NCI-H446 treated with DMSO at 0.1 percent for 48 hours (cell line): Measurements from ENCODE around the gene CDK6.
"Not testable (repeated sequence)": the region's sequence is repeated elsewhere in the genome, so short reads cannot be mapped to it uniquely, and the experiment has no call there.

ENCODE experiments used
- DNase-seq: peaks from one replicate; lab custom pipeline; 2025; lab: John Stamatoyannopoulos, UW

The CDK6 gene

DNA sequence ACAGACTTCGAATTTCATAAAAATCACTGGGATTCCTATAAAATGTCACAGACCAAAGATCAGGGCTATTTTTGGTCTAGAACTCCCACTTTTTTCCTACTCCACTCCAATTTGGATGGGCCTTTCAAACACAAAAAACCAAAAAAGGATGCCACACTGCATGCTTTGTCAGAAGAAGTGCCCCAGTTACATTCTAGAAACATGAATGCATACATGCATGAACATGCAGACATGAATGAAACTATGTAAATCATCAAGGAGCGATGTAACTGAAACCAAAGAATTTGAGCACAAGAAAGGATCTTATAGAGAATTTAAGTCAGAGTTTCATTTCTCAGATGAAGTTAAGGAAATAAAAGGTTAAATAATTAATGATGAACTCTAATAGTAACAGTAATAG lies 214.3 kb downstream of the CDK6 start:
- no peak for DNase-seq

DNA sequence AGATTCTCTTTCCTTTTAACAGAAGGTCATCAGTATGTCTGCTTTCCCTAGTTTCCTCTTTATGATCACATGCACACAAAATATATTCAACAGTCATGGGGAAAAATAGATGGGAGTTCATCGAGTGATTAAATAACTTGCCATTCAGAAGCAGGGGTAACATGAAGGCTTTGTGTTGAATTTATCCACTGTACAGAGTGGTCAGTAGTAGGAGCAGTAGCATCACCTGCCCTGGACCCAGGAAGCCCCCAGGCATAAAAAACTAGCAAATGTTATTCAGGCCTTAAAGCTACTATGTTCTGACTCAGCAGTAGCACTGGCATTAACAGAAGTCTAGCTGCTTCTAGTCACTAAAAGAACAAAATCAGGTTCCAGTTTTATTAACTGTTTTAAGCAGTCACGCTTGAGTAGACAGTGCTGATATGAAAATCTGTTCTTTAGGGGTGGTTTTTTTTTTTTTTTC lies 214.8 kb downstream of the CDK6 start:
- DNase-seq = no peak

DNA sequence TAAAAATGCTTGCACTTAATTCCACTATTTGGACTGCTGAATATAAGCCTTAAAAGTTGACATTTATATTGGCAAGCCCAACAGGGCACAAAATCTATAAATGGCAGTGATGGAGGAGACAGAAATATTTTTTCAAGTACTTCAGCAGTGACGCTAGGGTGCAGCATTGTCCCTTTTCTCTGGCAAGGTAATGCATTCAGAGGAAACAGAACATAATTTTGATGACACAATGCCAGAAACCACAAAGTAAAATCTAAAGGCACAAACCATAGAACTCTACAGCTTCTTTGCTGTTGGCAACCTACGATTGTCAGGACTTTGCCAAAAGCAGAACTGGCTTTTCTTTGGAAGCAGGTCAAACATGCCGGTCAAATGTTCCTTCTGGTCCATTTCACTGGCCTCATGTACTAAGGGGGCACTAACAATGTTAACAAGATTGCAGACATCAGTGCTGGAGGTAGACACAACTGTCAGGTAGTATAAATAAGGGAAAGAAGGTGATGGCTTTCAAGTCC lies 215.3 kb downstream of the CDK6 start:
- DNase-seq = peak; percentile 49

DNA sequence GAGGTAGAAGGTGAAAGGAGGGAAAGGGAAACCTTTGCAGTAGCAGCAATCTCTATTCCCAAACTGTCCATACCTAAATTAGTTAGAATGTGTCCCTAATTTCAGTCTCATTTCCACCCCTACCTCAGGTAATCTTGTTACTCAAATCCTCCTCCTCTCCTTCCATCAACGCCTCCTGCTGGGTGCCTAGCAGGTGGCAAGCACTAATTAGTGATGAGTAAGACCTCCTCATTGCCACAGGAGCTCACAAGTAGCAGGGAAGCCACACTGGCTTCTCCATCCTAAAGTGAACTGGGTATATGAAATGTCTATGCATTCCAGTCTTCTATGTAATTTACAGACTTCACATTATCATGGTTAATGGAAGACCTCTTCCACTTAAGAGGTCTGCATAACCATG lies 220.5 kb downstream of the CDK6 start:
- DNase-seq = no peak

DNA sequence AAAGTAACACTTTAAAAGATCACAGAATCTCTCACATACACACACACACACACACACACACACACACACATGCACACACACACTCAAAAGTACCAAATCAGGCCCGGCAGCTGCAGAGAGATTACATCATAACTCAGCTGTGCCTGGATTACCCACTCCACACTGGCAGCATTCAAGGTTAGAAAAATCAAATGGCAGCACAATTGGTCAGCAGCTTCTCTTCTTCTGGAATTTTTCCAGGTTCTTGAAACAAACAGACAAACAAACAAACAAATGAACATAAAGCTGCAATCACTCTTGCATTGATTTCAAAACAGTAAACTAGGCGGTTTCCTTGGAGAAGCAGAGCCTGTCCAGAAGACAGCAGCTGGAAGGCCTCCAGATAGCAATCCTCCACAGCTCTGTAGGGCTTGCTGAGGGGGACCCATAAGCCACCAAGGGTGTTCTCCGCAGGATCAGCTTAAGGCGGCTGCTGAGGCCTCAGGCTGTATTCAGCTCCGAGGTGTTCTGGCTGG lies 221.7 kb downstream of the CDK6 start:
- DNase-seq = no peak

DNA sequence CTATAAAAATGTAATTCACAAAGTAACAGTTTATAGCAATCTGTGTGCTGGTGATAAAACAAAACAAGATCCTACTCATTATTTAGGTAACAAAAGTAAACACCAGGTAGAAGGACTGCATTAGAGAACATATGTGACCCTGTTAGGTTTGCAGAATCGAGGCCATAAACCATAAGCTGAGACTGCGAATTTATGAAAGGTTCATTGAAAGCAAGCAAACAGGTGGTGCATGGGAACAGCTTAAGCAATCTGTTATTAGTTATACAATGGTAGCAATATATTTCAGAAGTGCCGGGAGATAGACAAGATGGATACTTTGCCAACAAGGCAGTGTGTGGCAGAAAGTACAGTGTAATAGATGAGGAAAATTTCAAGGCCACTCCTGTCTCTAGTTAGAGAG lies 222.7 kb downstream of the CDK6 start:
- no peak for DNase-seq

DNA sequence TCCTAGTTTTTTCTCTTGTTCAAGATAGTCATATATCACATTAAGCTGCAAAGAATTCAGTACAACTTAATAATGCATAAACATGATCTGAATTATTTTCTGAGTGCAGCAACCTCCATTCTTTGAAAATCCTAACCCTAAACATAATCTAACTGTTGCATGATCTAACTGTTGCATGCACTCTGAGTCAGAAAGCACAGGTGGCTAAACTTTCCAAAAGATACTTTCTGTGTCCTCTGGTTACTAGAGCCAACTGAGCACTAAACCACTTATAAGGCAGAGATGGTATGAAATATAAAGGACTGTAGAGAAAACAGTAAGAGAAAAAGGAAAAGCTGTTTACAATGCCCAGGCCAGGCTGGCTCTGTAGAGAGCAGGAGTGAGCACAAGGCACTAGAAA lies 223.2 kb downstream of the CDK6 start:
- DNase-seq = no peak

DNA sequence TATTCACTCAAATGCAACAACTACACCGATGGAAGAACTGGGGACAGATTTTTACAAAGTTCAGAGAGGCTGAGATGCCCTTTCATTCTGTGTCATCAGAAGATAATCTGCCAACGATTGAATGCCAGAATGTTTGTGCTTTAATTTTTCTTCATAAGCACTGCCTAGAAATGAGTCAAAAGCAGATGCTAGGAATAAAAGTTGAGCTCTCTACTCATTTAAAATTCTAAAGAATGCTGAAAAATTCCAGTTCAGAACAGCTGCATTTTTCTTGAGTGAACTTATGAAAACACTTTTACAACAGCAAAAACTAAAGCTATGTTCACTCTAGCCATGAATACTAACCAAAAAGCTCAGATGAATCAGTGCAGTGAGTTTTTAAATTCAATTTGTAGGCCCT lies 223.9 kb downstream of the CDK6 start:
- no peak for DNase-seq

DNA sequence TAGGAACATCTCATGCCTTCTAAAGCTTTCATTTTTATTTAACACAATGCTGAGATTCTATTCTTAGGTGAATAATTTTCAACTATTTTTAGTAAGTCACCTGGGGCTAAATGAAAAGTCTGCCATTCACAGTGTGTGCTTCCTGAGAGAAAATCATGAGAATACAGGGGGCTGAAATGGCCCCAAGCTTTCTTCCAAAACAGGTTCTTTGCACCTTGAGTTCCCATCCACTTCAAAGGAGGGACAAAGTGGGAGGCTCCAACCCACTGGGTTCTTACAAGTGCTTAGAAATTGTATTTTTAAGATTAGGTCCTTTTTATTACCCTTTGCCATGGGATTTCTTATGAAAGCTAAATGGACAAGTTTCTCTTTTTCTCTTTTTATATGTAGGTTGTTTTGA lies 224.6 kb downstream of the CDK6 start:
- DNase-seq = no peak

DNA sequence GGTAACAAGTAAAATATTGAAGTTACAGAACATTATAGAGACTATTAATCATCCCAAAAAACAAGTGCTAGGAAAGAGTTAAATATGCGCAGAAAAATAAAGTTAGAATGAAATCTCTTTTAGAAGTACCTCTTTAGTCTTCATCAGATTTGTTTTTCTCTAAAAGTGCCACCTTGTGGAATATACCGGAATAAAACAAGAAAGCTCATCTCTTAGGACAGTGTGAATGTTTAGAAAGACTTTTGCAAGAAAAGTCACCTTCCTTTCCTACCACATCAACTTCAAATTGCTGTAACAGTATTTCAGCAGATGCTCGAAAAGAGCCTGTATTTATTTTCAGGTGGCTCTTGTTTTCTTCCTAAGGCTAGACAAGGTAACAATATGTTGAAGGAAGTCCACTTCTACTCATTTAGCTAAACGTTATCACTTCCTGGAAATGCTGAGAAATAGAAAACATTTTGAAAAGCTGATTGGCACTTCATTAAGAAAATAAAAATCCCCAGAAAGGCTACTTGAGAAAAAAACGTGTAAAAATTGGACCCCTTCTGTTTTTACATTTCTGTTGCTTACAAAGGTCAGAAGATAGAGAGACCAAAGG lies 226.4 kb downstream of the CDK6 start:
- DNase-seq = no peak

DNA sequence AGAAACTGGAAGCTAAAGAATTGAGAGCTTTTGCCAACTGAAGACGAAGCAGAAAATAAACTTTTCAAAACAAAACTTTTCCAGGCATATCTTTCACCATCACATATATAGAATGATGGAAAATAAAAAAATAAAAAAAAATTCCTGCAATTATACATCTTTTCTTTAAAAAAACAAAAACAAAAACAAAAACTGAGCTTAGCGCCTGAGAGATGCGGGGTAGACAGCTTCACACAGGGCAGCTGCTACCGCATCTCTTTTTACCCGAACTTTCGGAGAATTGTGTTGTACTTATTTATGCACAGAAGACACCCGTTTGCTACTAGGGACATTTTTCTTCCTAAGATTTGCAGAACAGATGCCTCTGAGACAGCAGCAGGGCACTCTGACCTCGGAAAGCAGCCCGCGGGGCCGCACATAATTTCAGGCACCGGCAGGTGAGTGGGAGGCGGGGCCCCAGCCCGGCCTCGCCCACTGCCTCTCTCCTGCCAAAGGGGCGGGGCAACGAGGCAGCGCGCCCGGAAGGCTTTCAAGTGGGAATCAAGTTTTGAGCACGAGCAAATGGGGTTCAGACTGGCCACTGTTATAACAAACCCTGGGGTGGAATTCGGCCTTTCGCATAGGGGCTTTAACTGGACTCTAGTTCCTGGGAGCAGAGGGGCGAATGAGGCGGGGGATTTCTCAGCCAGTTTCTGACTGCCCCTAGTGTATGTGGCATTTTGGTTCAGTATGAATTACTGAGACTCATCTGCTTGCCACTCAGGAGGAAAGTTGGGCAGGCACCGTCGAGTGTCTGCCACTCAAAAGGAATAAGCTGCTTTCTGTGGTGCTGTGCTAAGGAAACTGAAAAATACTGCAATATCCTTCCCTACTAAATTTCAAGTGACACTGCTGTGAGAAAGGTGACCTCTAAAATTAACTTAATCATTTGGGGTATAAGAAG lies 227.7 kb downstream of the CDK6 start:
- no peak for DNase-seq

DNA sequence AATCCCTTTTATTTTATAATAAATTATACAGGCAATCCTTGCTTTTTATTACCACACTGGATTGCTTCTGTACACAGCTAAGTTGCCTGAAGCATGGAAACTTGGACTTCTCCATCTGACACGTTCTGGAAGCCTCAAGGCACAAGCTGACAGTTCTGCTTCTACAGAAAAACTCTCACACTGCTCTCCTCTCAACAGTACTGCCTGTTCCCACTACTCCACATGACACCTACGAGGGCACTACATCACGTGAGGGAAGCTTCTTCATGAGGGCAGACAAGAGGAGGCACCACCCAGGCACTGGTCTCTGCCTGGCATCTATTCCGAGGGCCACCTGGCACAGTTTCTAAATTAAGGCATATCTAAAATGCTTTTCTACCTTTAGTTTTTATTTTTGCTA lies 229.4 kb downstream of the CDK6 start:
- DNase-seq = no peak

DNA sequence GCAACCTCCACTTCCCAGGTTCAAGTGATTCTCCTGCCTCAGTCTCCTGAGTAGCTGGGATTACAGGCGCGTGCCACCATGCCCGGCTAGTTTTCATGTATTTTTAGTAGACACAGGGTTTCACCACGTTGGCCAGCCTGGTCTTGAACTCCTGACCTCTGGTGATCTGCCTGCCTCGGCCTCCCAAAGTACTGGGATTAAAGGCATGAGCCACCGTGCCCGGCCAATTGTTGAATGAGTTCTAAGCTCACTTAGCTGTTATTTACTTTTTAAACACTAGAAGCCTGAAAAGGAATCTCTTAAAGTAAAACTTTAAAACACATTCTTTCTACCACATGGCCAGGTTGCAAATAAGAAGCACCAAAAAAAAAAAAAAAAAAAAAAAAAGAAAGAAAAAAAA lies 231.9 kb downstream of the CDK6 start:
- not testable (repeated sequence) for DNase-seq

DNA sequence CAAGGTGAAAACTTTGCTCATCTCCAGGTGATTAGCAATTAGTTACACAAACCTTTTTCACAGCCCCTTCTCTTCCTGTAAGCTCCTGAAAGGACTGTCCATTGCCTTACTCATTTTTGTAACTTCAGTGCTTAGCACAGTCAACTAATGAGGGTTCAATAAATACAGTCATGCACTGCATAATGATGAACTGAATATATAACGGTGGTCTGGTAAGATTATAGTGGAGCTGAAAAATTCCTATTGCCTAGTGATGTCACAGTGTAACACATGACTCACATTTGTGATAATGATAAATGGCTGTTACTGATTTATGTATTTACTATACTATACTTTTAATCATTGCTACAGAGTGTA lies 233.3 kb downstream of the CDK6 start:
- no peak for DNase-seq

DNA sequence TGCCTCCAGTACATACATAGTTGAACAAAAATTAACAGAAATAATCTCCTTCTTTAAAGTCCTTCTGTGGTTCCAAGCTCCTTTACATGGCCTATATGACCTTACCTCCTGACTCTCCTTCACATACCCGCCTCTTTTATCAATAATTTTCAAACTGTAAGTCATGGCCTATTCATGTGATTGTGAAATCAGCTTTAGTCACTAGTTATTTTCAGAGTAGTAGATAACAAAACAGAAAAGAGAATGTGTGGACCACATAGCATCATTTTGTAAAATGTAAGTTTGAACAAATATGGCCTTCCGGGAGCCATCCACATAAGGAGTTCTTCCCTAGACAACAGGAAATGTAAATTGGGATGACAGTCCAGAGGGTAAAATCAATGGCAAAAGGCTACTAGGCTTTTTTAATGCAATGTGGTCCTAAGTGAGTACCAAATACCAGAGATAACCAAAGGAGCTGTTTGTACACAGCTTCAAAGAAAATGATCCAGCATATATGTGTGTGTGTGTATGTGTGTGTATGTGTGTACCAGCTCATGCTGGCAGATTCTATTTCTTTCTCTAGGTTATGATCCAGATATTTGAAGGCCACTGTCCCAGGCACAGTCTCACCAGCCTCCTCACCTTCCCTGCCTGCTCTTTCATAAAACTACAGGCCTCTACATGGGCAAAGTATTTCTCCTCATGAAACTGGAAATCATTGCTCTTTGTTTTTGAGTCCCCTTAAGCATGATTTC lies 233.9 kb downstream of the CDK6 start:
- no peak for DNase-seq

DNA sequence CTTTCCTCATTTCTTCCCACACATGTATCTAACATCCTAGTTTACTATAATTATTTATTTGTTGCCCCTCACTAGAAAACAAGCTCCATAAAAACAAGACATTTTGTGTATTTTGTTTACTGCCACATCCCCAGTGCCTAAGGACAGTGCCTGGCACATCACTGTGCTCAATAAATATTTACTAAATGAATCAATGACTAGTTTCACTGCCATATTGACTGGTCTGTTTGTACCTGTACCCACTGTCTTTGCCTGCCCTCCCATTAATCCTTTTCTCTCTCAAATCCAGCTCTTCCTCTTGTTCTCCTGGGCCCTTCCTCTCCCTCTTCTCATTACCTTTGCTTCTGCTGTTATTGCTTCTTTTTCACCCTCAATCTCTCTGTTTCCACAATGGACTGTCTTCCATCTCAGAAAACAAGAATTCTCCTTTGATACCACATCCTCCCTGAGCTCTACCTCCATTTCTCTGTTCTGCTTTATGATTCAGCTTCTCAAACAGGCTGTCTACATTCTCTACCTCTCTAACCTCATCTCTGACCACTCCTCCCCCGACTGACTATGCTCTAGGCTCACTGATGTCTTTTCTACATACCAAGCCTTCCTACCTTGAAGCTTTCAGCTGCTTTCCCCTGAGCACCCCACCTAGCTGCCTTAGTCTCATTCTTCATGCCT lies 237.9 kb downstream of the CDK6 start:
- DNase-seq = no peak

DNA sequence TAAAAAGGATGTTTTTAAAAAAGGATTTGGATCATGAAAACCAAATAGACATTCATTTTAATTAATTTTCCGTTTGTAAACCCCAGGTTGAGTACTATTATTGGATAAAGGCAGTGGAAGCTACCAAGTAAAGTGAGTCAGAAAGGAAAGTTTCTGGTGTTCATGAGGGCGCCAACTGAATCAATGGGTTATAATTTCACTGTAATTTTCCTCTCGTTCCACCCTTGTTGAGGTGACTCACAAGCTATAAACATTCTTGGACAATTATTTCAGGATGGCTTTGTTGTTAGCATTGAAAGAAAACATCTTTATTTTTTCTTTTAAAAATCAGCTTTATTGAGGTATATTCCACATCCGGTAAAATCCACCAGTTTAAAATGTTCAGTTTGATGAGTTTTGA lies 241.1 kb downstream of the CDK6 start:
- no peak for DNase-seq

DNA sequence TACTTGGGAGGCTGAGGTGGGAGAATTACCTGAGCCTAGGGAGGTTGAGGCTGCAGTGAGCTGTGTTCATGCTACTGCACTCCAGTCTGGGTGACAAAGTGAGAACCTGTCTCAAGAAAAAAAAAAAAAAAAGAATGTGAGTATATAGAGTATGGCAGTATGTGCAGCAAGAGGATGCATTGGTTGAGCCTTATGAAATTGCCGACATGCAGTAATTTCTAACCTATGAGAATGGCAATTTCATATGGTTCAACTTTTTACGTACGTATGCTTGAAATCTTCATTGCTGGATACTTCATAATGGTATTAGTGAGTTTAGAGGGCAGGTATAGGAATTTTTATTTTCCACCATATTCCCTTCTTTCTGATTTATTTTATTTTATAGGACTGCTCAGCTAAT lies 241.6 kb downstream of the CDK6 start:
- no peak for DNase-seq

DNA sequence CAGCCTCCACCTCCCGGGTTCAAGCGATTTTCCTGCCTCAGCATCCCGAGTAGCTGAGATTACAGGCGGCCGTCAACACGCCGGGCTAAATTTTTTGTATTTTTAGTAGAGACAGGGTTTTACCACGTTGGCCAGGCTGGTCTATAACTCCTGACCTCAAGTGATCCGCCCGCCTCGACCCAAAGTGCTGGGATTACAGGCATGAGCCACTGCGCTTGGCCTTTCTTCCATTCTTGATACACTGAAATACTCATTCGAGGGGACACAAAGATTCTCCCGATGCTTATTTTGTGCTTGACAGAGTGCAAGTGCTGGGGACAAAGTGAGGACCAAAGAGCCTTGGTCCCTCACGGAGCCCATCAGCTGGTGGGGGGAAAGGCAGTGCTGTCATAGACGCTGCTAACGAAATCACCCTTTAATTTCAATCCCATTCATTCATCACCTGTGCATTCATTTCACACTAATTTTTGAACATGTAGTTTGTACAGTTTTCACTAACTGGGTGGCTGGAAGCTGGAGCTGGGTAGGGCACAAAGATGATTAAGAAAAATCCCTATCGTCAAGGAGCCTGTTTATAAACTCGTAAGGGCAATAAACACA lies 245.6 kb downstream of the CDK6 start:
- DNase-seq = no peak

DNA sequence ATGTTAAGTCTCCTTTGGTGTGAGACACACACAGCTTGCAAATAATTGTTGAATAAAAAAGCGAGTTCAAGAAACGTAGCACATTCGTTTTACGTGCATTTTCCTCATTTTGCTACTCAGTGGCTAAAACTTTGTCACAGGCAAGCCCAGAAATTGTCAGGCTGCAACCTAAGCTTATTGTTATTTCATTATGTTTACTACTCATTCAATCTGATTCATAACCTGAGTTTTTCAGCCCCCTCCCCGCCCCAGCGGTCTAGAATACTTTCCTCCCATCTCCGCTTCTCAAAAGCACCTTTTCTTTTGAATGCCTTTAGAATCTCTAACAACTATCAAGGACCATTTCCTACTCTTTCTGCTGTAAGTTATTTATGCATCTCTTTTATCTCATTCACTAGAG lies 247.3 kb downstream of the CDK6 start:
- no peak for DNase-seq

DNA sequence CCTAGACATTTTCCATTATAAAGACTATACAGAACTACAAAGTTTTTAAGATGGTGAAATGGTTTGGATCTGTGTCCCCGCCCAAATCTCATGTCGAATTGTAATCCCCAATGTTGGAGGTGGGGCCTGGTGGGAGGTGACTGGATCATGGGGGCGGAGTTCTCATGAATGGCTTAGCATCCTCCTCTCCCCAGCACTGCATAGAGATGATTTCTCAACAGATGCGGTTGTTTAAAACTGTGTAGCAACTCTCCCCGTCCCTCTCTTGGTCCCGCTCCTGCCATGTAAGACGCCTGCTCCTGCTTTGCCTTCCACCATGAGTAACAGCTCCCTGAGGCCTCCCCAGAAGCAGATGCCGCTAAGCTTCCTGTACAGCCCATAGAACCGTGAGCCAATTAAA lies 247.8 kb downstream of the CDK6 start:
- no peak for DNase-seq

DNA sequence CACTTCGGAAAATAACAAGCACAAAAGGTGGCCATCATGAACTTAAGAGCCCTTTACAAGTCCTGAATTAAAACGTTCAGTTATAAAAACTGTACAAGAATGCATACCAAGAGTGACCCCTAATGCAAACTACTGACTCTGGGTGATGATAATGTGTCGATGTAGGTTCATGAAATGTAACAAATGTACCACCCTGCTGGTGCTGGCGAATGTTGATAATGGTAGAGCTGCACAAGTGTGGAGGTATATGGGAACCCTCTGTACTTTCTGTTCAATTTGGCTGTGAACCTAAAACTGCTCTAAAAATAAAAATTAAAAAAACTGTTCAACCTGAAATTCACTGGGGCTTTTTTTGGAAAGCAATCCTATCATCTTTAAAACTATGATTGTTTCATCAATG lies 249.5 kb downstream of the CDK6 start:
- DNase-seq = no peak
